ENCODE data around the gene TAOK1. TPM values are rescaled to one million over a fixed set of nuclear protein-coding genes. Genes with fewer than 3 reads are reported as not detected.

Gene TAOK1
- polyA plus RNA-seq, 2 donors, result 5.4 to 7.9 TPM

DNA sequence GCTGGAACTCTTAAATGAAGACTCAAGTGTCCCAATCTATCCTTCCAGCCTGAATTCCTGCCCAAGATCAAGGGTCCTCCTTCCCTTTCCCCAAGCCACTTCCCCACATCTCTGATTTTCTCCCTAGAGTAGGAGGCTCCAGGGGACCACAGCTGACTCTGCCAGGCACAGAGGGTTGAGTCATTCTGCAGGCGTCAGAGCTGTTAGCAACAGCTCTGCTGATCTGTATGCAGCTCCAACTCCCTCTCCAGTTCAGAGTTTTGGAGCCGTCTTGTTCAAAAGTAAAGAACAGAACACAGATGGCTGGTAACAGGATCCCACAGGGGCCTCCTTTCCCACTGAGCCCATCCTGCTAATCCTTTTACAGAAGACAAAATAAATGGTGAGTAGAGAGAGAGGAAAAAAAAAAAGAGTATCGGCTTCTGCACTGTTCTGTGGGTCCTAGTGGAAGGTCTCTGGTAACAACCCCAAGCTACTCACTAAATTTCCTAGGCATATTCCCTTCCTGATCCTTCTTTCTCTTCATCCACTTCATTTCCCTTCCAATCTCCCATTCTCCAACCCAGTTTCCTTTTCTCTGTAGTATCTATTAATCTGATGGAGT lies 13.4 kb upstream of the TAOK1 start:
- H3K4me1 ChIP-seq (ENCODE audit: control insufficient read depth in 2 of 2, insufficient read depth in 2 of 2, low read length in 1 of 2), result no peaks in the 10 kb centered on the region
- H3K36me3 ChIP-seq (ENCODE audit: control insufficient read depth in 2 of 2, insufficient read depth in 2 of 2, low read length in 1 of 2), result no peaks in the 10 kb centered on the region
- no peak overlapping the region for H3K27ac ChIP-seq (ENCODE audit: low read depth in 2 of 2, low read length in 1 of 2)
- H3K4me3 ChIP-seq (ENCODE audit: low read depth in 1 of 2, low read length in 2 of 2), result no peak overlapping the region
- no peaks in the 10 kb centered on the region for H3K9me3 ChIP-seq (ENCODE audit: control insufficient read depth in 2 of 2, insufficient read depth in 1 of 2, low read depth in 1 of 2, low read length in 1 of 2)
- WGBS, 2 donors, result 64 to 73% methylated on average over 3 of the region's 3 CpGs
- H3K27me3 ChIP-seq (ENCODE audit: control insufficient read depth in 1 of 2, insufficient read depth in 2 of 2, low read length in 2 of 2), result no peaks in the 10 kb centered on the region

DNA sequence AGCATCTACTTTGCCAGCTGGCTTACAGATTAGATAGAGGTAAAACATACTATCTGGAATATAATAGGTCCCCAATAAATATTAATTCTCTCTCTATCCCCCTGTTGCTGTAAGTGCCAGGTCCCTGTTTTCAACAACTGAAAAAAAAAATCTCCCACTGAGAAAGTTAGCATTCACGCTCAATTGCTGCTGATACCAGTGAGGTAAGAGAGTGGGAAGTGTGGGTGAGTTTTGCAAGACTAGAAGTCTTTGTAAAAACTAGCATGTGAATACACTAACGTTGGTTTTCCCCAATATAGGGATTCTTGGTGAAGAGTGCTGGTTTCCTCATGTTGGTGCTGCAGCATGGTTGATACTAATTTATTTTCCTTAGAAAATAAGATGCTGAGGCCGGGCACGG lies 11.7 kb upstream of the TAOK1 start:
- no peak overlapping the region for H3K4me3 ChIP-seq (ENCODE audit: low read depth in 1 of 2, low read length in 2 of 2)
- H3K27me3 ChIP-seq (ENCODE audit: control insufficient read depth in 1 of 2, insufficient read depth in 2 of 2, low read length in 2 of 2), result no peaks in the 10 kb centered on the region
- no peaks in the 10 kb centered on the region for H3K36me3 ChIP-seq (ENCODE audit: control insufficient read depth in 2 of 2, insufficient read depth in 2 of 2, low read length in 1 of 2)
- WGBS, 2 donors, result 81 to 83% methylated on average over 4 of the region's 4 CpGs
- H3K9me3 ChIP-seq (ENCODE audit: control insufficient read depth in 2 of 2, insufficient read depth in 1 of 2, low read depth in 1 of 2, low read length in 1 of 2), result no peaks in the 10 kb centered on the region
- no peak overlapping the region for H3K27ac ChIP-seq (ENCODE audit: low read depth in 2 of 2, low read length in 1 of 2)
- no peaks in the 10 kb centered on the region for H3K4me1 ChIP-seq (ENCODE audit: control insufficient read depth in 2 of 2, insufficient read depth in 2 of 2, low read length in 1 of 2)

DNA sequence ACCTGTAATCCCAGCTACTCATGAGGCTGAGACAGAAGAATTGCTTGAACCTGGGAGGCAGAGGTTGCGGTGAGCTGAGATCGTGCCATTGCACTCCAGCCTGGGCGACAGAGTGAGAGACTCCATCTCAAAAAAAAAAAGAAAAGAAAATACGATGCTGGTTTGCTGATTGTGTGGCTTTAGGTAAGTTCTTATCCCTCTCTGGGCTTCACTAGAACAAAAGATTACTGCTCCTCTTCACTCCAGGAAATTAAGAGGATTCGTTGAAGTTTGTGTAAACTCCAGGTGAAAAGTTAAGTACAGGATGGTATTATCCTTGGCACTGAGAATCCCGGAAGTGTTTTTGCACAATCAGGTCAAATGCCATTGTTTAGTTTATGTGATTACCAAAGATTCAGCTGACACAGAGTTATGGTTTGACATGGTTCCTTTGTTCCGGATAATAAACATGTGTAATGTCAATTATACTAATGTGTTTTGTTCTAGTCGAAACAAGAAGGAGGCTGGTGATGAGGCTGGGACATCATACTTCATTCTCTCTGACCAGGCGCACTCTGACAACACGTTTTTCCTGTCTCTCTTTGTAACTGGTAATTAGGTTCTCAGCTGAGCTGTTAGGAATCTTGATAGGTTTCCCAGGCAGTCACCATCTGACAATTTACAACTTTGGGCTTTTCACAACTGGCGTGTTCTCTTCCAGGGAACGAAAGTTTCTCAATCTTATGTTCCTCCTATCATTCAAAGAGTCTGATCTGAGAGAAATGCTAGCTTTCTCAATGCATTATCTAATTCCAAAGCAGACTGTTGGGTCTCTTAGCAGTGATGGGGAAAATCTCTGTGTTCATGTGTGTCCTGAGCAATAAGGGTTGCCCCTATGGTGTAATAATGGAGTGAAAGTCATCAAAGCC lies 10.8 kb upstream of the TAOK1 start:
- Histone ChIP-seq H3K4me3 (ENCODE audit: low read depth in 1 of 2, low read length in 2 of 2) (no peak overlapping the region), H3K27ac (ENCODE audit: low read depth in 2 of 2, low read length in 1 of 2) (peak overlapping the region; percentile 7 to 47), H3K9me3 (ENCODE audit: control insufficient read depth in 2 of 2, insufficient read depth in 1 of 2, low read depth in 1 of 2, low read length in 1 of 2) (no peaks in the 10 kb centered on the region), H3K36me3 (ENCODE audit: control insufficient read depth in 2 of 2, insufficient read depth in 2 of 2, low read length in 1 of 2) (no peaks in the 10 kb centered on the region), H3K4me1 (ENCODE audit: control insufficient read depth in 2 of 2, insufficient read depth in 2 of 2, low read length in 1 of 2) (no peaks in the 10 kb centered on the region), H3K27me3 (ENCODE audit: control insufficient read depth in 1 of 2, insufficient read depth in 2 of 2, low read length in 2 of 2) (no peaks in the 10 kb centered on the region)
- 51 to 53% methylated on average over 12 of the region's 12 CpGs for WGBS, 2 donors

DNA sequence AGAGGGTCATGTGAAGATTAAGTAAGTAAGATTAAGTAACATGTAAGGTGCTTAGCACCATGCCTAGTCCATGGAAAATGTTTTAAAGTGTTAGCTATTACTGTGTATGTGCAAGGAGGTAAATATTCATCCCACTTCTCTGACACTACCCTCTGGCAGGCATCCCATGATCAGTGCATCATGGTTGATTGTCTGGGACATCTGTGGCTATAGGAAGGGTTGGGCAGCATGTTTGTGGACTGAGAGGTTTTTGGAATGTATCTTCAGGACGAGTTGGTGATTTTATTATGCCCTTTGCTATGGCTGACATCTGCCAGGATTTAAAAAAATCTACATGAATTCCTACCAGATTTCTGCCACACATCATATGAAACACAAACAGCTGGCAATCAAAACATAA lies 6.5 kb upstream of the TAOK1 start:
- Histone ChIP-seq H3K4me3 (ENCODE audit: low read depth in 1 of 2, low read length in 2 of 2) (no peak overlapping the region), H3K36me3 (ENCODE audit: control insufficient read depth in 2 of 2, insufficient read depth in 2 of 2, low read length in 1 of 2) (no peaks in the 10 kb centered on the region), H3K27me3 (ENCODE audit: control insufficient read depth in 1 of 2, insufficient read depth in 2 of 2, low read length in 2 of 2) (no peaks in the 10 kb centered on the region), H3K4me1 (ENCODE audit: control insufficient read depth in 2 of 2, insufficient read depth in 2 of 2, low read length in 1 of 2) (no peaks in the 10 kb centered on the region), H3K9me3 (ENCODE audit: control insufficient read depth in 2 of 2, insufficient read depth in 1 of 2, low read depth in 1 of 2, low read length in 1 of 2) (no peaks in the 10 kb centered on the region), H3K27ac (ENCODE audit: low read depth in 2 of 2, low read length in 1 of 2) (no peak overlapping the region)
- WGBS, 2 donors, result 50 to 61% methylated on average over 1 of the region's 1 CpG

DNA sequence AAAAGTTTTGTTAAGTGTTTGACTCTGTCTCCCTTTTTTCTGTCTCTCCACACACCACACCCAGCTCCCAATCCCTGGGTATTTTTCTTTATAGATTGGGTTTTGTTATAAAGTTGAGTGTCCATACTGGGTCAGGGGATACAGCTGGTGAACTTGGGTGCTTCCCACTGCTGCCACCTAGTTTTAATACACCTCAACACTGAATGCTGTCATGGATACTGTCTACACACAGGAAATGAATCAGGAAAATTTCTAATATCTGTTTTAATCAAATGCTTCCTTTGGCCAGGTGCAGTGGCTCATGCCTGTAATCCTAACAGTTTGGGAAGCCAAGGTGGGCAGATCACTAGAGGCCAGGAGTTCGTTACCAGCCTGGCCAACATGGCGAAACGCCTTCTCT lies 5.3 kb upstream of the TAOK1 start:
- H3K9me3 ChIP-seq (ENCODE audit: control insufficient read depth in 2 of 2, insufficient read depth in 1 of 2, low read depth in 1 of 2, low read length in 1 of 2), result no peaks in the 10 kb centered on the region
- no peaks in the 10 kb centered on the region for H3K36me3 ChIP-seq (ENCODE audit: control insufficient read depth in 2 of 2, insufficient read depth in 2 of 2, low read length in 1 of 2)
- no peak overlapping the region for H3K27ac ChIP-seq (ENCODE audit: low read depth in 2 of 2, low read length in 1 of 2)
- no peak overlapping the region for H3K4me3 ChIP-seq (ENCODE audit: low read depth in 1 of 2, low read length in 2 of 2)
- no peaks in the 10 kb centered on the region for H3K4me1 ChIP-seq (ENCODE audit: control insufficient read depth in 2 of 2, insufficient read depth in 2 of 2, low read length in 1 of 2)
- H3K27me3 ChIP-seq (ENCODE audit: control insufficient read depth in 1 of 2, insufficient read depth in 2 of 2, low read length in 2 of 2), result no peaks in the 10 kb centered on the region
- 93 to 94% methylated on average over 3 of the region's 3 CpGs for WGBS, 2 donors

DNA sequence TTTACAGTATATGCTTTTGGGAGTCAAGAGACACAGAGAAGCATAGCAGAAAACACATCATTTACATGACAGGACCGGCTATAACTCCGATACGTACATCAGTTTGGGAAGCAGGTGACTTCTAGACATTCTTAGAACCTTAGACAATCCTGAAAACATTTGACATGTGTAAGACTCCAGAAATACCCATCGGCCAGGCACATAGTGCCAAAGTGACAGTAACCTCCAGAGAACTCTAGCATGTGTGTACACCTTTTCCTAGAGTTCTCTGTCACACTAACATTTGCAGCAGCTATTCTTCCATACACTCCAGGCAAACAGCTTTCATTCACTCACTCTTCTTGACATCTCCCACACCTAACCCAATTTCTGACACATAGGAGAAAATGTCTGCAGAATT lies 3.4 kb upstream of the TAOK1 start:
- H3K27ac ChIP-seq (ENCODE audit: low read depth in 2 of 2, low read length in 1 of 2), result no peak overlapping the region
- H3K4me1 ChIP-seq (ENCODE audit: control insufficient read depth in 2 of 2, insufficient read depth in 2 of 2, low read length in 1 of 2), result no peaks in the 10 kb centered on the region
- no peaks in the 10 kb centered on the region for H3K36me3 ChIP-seq (ENCODE audit: control insufficient read depth in 2 of 2, insufficient read depth in 2 of 2, low read length in 1 of 2)
- H3K4me3 ChIP-seq (ENCODE audit: low read depth in 1 of 2, low read length in 2 of 2), result no peak overlapping the region
- H3K9me3 ChIP-seq (ENCODE audit: control insufficient read depth in 2 of 2, insufficient read depth in 1 of 2, low read depth in 1 of 2, low read length in 1 of 2), result no peaks in the 10 kb centered on the region
- 93 to 96% methylated on average over 4 of the region's 4 CpGs for WGBS, 2 donors
- no peaks in the 10 kb centered on the region for H3K27me3 ChIP-seq (ENCODE audit: control insufficient read depth in 1 of 2, insufficient read depth in 2 of 2, low read length in 2 of 2)

DNA sequence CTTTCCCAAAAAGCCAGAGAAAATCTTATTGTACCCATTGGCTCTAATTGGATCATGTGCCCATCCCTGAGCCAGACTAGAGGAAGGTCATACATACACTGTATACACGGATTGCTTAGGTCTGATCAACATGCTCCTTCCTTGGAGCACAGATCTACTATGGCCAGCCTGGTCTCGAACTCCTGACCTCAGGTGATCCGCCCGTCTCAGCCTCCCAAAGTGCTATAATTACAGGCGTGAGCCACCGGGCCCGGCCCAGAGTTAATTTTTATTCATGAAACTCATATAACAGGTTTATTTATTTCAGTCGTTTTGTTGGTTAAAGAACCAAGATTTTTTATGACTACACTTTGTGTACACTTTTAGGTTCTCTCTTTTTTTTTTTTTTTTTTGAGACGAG lies 1.2 kb upstream of the TAOK1 start:
- WGBS, 2 donors, result 73 to 85% methylated on average over 9 of the region's 9 CpGs
- H3K27me3 ChIP-seq (ENCODE audit: control insufficient read depth in 1 of 2, insufficient read depth in 2 of 2, low read length in 2 of 2), result no peaks in the 10 kb centered on the region
- H3K27ac ChIP-seq (ENCODE audit: low read depth in 2 of 2, low read length in 1 of 2), result no peak overlapping the region
- H3K36me3 ChIP-seq (ENCODE audit: control insufficient read depth in 2 of 2, insufficient read depth in 2 of 2, low read length in 1 of 2), result no peaks in the 10 kb centered on the region
- no peak overlapping the region for H3K4me3 ChIP-seq (ENCODE audit: low read depth in 1 of 2, low read length in 2 of 2)
- no peaks in the 10 kb centered on the region for H3K4me1 ChIP-seq (ENCODE audit: control insufficient read depth in 2 of 2, insufficient read depth in 2 of 2, low read length in 1 of 2)
- no peaks in the 10 kb centered on the region for H3K9me3 ChIP-seq (ENCODE audit: control insufficient read depth in 2 of 2, insufficient read depth in 1 of 2, low read depth in 1 of 2, low read length in 1 of 2)

DNA sequence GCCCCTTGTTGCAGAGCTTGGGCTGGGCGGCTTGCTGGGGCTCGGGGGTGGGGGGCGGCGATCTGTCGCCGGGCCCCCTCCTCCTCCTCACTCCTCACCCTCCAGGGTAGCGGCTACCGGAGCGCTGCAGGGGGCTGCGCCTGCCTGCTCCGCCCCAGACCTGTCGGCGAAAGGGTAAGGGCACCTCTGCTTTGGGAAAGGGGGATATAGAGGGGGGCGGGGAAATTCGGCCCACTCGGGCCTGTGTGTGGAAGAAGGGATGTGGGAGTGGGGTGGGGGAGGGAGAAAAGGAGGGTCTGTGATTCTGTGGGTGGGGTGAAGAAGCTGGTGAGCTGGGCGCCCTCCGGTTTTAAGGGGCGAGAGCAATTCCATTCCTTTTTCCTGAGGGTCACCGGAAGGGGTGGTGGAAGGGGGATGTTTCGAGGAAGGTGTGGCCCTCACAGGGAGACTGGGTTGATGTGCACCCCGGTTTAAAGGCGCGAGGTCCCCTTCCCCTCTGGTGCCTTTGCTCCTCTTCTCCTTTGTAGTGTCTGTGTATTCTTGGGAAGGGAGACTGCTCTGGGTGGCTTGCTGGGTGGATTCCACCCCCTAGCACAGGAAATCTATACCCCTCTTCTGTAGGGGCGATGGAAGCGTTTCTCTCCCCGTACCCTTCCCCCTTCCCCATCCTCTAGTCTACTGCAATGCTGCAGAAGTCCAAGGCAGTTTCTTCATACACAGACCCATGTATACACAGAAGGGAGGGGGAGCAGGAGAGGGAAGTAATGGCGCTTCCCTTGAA lies 878 bp downstream of the TAOK1 start:
- H3K9me3 ChIP-seq (ENCODE audit: control insufficient read depth in 2 of 2, insufficient read depth in 1 of 2, low read depth in 1 of 2, low read length in 1 of 2), result no peaks in the 10 kb centered on the region
- 1% methylated on average over 21 to 27 of the region's 28 CpGs for WGBS, 2 donors
- H3K27me3 ChIP-seq (ENCODE audit: control insufficient read depth in 1 of 2, insufficient read depth in 2 of 2, low read length in 2 of 2), result no peaks in the 10 kb centered on the region
- H3K4me1 ChIP-seq (ENCODE audit: control insufficient read depth in 2 of 2, insufficient read depth in 2 of 2, low read length in 1 of 2), result no peaks in the 10 kb centered on the region
- H3K36me3 ChIP-seq (ENCODE audit: control insufficient read depth in 2 of 2, insufficient read depth in 2 of 2, low read length in 1 of 2), result no peaks in the 10 kb centered on the region
- H3K4me3 ChIP-seq (ENCODE audit: low read depth in 1 of 2, low read length in 2 of 2), result peak overlapping the region; percentile 91 to 97
- peak overlapping the region; percentile 70 to 96 for H3K27ac ChIP-seq (ENCODE audit: low read depth in 2 of 2, low read length in 1 of 2)

DNA sequence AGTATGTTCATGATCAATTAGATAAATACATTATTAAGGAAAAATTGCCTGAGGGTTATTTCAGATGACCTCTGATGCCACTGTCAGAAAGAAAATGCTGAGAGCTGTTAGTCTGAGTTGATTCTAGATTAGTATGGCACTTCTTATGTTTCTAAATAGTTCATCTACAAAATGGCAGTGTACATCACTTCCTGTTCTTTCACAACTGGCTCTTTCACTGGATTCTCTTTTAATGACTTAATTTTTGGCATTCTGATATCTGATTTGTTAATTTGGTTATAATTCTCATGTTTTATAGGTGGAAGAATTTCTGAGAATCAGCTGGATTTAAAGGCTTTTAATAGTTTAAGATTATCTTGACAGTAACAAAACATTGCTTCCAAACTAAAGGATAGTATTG lies 3.3 kb downstream of the TAOK1 start:
- Histone ChIP-seq H3K36me3 (ENCODE audit: control insufficient read depth in 2 of 2, insufficient read depth in 2 of 2, low read length in 1 of 2) (no peaks in the 10 kb centered on the region), H3K9me3 (ENCODE audit: control insufficient read depth in 2 of 2, insufficient read depth in 1 of 2, low read depth in 1 of 2, low read length in 1 of 2) (no peaks in the 10 kb centered on the region), H3K4me1 (ENCODE audit: control insufficient read depth in 2 of 2, insufficient read depth in 2 of 2, low read length in 1 of 2) (no peaks in the 10 kb centered on the region), H3K27me3 (ENCODE audit: control insufficient read depth in 1 of 2, insufficient read depth in 2 of 2, low read length in 2 of 2) (no peaks in the 10 kb centered on the region), H3K27ac (ENCODE audit: low read depth in 2 of 2, low read length in 1 of 2) (no peak overlapping the region), H3K4me3 (ENCODE audit: low read depth in 1 of 2, low read length in 2 of 2) (no peak overlapping the region)
